HG03432 (cell line): ENCODE measurements around the gene DIP2A.
"Not testable (repeated sequence)": the region's sequence is repeated elsewhere in the genome, so short reads cannot be mapped to it uniquely, and the experiment has no call there.

Source experiments
- ATAC-seq: cut with Tn5 transposase; IDR thresholded peaks from one replicate; pipeline ENCODE4 v1.9.1; 2021; ENCODE audit warnings: mild to moderate bottlenecking, moderate library complexity; ENCODE audit not compliant: unreplicated experiment

Gene DIP2A

GRCh38 chr21:46515109-46515508, 56.4 kb downstream of the DIP2A start:
- ATAC-seq = no peak

DNA sequence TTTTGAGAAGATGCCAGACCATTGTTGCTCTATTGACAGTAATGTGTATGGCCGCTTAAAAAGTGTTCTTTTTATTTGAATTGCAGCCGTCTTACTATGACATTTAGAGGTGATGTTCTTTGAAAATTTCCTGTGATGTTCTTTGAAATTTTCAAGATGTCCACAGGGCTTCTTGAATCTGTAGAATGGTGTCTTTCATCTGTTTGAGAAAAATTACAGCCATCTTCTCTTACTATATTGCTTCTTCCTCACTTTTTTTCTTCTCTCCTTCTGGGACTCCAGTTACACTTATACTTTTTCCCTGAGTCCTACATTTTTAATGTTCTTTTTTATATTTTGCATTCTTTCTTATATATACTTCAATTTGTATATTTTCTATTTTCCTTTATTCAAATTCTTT, 57.4 kb downstream of the DIP2A start:
- ATAC-seq = no peak

DNA sequence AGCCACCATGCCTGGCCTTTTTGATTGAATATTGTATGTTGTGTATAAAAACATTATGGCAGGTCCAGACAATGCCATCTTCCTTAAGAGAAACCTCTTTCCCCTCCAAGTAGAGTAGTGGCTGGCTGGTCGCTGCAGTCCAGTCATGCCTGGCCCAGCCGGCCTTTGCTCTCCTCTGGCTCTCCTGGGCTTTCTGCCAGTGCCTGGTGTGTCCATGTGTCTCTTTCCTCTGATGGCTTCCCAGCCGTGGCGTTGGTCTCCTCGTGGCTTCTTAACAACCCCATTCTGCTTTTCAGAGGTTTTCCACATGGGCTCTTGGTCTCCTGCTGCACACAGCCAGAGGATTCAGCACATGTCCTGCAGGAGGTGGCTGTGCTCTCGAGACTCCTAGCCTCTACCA, 58.7 kb downstream of the DIP2A start:
- no peak for ATAC-seq

- ATAC-seq = no peak
These were observed 60.4 kb downstream of the DIP2A start for GRCh38 chr21:46518983-46519583.

DNA sequence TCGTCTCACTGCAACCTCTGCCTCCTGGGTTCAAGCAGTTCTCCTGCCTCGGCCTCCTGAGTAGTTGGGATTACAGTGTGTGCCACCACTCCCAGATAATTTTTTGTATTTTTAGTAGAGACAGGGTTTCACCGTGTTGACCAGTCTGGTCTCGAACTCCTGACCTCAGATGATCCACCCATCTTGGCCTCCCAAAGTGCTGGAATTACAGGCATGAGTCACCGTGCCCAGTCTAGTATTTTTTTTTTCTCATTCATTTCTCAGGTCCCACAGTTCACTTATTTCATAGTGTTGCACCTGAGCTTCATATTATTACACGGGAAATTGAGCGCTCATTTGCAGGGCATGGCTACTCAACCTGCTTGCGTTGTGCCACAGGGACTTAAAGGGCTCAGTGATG, 68.7 kb downstream of the DIP2A start:
- not testable (repeated sequence) for ATAC-seq

DNA sequence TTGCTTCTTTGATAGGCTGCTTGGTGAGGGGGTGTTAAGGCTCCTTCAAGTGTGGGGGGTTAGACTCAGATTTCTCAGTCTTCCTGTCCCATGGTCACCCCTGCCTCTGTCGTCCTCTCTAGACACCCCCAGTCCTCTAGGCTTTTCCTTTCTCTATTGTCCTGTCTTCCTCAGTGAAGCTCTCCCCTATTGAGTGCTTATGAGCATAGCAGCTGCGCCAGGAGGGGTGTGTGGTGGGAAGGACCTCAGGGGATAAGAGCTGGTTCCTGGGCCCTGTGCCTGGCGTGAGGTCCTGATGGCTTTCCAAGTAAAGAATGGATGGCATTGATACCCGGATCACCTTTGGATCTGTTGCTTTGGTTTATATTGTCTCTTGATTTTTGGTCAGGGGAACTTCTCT, 69.1 kb downstream of the DIP2A start:
- no peak for ATAC-seq

- no peak for ATAC-seq
These were observed 73.4 kb downstream of the DIP2A start for GRCh38 chr21:46532080-46532479.

DNA sequence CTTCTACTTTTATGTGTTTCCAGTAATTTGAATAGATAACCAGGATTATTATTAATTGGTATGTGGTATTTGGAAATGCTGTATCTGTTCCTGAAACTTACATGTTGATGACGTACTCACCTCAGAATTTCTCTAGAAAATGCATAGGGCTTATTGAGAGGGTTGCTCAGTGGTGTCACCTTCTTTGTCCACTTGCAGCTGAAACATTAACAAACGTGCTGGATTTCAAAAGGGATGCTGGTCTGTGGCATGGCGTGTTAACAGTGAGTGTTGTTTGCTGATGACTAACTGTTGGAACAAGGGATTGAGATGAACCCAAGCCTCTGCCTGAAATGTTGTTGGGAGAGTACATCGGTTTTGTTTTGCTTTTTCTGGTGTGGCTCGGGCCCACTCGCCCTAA, 78.3 kb downstream of the DIP2A start:
- no peak for ATAC-seq

GRCh38 chr21:46538262-46538661, 79.6 kb downstream of the DIP2A start:
- no peak for ATAC-seq

DNA sequence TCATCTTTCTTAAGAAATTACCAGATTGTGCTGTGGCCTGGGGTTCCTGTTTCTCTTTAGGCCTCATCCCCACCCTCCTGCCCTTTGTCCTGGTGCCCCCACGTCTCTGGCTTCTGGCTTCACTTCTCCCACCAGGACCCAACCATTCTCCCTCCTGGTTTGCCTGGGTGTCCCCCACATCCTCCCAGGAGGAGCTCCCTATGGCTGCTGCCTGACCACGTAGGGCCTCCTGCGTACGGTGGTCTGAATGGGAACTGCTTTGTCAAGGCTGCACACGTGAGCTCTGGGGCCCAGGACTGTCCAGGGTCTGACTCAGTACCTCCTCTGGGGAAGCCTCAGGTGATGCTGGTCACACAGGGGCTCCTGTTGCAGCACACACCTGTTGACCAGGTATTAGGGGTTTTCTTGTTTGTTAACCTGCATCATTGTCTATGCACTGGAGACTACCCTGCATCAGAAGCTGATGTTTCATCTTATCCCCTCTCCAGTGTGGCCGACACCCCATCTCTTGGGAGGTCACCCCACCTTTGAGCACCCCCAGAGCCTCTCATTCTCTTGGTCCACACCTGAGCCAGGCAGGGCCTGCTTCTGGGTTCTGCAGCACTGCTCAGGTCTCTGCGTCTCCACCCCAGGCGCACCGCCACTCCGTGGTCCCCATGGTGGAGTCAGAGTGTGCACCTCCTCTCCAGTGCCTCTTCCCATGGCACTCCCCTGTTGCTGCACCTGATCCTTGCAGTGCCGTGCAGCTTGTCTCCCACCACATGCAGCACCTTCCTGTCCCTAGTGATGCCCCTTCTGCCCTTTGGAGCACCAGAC, 80.4 kb downstream of the DIP2A start:
- no peak for ATAC-seq

DNA sequence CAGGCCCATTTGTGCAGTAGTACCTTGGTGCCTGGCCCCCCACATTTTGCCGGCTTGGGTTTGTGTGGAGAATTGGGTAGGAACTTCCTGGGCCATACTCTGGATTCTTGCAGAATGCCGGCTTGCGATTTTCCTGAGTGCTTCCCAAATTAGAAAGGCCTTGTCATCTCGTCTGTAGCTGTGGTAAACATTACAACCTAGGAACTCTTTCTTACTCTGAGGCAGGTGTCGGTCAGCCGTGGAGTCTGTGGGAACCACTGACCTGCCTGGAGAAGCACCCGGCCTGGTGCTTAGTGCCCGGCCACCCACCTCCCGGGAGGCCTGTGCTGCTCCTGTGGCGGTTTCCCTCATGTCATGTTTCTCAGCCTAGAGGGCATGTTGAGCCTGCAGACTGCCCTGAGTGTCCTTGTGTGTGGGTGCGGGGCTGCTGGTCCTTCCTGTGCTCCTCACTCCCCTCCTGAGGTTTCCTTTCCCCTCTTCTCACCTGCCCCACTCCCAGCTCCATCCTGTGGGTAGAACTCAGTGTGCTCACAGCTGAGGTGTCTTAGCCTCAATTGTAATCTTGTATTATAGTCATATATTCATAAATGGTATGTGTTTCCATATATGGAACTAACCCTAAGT, 81.5 kb downstream of the DIP2A start:
- ATAC-seq = no peak

DNA sequence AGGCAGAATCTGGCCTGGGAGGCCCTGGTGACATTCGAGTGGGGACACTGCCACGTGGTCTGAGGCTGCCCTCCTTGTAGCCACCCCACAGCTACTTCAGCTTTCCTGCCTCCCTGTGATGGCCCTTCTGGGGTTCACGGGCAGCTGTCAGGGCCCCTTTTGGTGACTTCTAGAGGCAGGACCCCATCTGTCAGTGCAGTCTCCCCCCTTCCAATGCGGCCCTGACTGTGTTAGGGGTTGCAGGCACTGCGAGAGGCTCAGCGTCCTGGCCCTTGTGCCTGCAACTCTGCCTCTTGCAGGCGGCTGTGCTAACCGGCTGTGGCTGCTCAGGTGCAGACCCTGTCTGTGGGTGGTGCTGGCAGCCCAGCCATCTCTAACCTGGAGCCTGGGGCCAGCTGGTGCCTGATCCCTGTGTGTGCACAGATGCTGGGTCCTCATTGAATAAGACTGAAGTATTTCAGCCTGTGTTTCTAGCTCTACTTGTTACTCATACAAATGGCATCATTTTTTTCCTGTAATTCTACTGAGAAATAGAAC, 84.0 kb downstream of the DIP2A start:
- ATAC-seq = no peak

- no peak for ATAC-seq
These were observed 84.6 kb downstream of the DIP2A start for GRCh38 chr21:46543306-46543705.

DNA sequence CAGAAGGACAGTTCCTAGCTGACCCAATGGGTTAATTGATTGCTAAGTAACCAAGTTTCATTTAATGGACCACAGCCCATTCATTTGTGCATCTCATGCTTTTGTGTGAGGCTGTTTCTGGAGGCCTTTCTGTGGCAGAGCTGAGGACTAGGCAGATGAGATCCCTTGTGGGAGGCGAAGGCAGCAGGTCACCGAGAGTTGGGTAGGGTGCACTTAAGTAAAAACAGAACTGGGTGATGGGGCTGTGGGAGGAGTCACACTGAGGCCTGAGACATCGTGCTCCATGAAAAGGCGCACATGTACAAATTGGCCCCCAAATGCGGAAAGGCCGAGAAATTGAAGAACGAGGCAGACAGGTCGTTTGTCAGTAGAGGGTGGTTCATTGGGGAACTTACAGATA, 85.3 kb downstream of the DIP2A start:
- ATAC-seq = no peak

DNA sequence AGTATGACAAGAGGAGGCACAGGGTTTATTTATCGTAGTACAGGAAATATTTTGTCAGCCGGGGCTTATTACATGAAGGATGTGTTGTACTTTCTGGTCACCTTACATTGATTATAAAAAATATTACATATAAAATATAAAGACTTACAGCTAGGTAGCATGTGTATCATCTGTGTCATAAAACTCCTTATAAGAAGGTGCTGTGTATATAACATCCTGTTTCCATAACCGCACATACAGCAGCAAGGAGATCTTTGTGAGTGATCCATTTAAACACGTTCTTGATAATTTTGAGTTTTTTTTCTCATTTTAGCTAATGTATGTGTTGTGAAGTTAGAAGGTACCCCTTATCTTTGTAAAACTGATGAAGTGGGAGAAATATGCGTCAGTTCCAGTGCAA, 86.1 kb downstream of the DIP2A start:
- ATAC-seq = no peak

DNA sequence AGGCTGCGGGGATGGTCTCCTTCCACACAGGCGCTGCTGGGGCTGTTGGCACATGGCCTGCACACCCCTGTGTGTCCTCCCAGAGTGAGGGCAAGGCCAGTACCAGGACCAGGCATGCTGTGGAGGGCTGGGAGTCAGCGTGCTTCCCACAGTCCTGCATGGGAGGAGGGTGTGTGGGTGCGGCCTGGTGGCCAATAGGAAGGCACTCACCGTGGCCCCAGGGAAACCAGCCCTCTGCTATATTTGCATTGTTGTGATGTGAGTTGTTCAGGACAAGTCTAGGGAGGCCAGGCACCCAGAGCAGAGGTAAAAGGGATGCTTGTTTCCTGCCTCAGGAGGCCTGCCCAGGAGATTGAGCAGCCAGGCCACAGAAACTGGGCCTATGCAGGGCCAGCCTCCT, 86.7 kb downstream of the DIP2A start:
- no peak for ATAC-seq

DNA sequence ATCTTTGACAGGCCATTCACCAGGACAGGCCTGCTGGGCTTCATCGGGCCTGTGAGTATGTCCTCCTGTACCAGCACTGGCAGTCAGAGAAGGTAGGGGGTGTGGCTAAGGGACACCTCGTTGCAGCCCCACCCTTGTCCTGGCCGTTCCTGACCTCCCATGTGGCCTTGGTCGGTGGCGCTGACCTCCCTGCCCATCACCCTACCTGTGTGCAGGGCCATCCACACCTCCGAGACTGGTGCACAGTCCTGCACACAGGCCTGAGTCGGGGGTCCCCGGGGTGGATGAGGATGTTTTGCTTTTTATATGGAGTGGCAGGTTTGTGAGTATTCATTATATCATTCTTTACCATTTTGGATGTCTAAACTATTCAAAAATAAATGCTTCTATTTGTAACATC, 87.2 kb downstream of the DIP2A start:
- ATAC-seq = no peak

DNA sequence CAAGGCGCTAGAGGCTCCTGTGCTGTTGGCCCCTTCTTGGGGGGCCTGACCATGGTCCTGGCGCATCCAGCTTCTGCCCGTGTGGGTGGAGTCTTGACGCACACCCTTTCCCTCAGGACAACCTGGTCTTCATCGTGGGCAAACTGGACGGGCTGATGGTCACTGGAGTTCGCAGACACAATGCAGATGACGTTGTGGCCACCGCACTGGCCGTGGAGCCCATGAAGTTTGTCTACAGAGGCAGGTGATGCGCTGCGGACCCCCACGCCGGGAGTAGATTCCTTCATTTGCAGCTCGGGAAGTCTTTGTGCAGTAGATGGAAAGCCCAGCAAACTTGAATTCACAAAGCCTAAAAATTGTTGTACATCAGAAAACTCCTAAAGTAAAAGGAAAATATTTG, 88.1 kb downstream of the DIP2A start:
- ATAC-seq = no peak

DNA sequence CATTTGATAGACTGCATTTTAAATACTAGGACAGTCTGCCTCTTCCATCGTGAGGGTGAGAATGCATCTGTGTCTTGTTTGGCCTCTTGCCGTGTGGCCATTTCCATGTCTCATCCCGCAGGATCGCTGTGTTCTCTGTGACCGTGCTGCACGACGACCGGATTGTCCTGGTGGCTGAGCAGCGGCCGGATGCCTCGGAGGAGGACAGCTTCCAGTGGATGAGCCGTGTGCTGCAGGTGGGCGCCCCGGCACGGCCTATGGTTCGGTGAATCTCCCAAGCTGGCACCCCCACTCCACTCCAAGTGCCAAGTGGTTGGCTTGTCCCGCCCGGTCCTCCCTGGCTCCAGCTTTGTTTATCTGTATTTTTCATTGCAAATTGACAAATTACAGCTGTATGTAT, 91.0 kb downstream of the DIP2A start:
- ATAC-seq = no peak

DNA sequence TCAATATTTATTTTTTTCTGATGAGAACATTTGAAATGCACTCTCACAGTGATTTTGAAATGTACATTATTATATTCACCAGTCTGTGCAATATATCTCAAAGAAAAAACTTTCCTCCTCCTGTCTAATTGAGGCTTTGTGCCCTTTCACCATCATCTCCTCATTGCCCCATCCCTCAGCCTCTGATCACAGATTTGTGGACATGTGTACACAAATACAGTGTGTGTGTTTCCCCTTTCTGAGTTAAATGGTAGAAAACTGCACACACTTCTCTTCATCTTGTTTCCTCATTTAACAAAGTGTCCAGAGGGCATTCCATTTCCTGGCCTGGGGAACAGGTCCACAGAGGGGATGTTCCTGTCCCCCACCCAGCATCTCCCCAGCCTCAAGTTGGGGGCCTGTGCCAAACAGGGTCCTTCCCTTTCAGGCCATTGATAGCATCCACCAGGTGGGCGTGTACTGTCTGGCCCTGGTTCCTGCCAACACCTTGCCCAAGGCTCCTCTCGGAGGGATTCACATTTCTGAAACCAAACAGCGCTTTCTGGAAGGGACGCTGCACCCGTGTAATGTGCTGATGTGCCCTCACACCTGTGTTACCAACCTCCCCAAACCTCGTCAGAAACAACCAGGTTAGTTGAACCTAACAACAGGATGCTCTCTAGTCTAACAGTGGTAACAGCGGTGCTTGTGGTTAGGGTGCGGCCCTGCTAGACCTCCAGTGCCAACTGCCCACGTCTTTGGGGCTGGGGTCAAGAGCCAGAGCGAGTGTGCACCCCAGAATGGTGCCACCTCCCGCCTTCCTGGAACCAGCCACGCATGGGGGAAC, 91.6 kb downstream of the DIP2A start:
- no peak for ATAC-seq

DNA sequence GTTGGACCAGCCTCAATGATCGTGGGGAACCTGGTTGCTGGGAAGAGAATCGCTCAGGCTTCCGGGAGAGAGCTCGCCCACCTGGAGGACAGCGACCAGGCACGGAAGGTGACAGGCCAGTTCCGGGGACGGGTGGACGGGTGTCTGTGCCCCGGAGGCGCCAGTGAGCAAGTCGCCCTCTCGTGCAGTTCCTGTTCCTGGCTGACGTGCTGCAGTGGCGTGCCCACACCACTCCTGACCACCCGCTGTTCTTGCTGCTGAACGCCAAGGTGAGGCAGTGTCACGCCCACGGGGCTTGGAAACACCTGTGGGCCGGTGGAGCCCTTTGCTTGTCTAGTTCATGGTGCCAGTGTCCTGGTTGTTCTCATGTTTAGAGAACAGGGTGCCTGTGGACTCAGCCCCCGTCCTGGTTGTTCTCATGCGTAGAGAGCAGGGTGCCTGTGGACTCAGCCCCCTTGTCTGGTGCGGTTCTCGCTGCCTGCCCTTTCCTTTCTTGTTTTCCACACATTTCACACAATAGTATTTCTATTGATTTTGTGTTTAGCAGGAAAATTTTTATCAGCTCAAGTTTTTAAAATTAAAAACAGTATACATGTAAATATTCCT, 93.0 kb downstream of the DIP2A start:
- ATAC-seq = no peak
